HG03457 (cell line): ENCODE data around the gene SS18L1.
"Not testable (repeated sequence)": the region's sequence is repeated elsewhere in the genome, so short reads cannot be mapped to it uniquely, and the experiment has no call there.

Source experiments
- ATAC-seq: cut with Tn5 transposase; IDR thresholded peaks from one replicate; pipeline ENCODE4 v1.9.1; 2021; ENCODE audit warnings: moderate number of reproducible peaks; ENCODE audit not compliant: unreplicated experiment

The SS18L1 gene, protein sequence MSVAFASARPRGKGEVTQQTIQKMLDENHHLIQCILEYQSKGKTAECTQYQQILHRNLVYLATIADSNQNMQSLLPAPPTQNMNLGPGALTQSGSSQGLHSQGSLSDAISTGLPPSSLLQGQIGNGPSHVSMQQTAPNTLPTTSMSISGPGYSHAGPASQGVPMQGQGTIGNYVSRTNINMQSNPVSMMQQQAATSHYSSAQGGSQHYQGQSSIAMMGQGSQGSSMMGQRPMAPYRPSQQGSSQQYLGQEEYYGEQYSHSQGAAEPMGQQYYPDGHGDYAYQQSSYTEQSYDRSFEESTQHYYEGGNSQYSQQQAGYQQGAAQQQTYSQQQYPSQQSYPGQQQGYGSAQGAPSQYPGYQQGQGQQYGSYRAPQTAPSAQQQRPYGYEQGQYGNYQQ

DNA sequence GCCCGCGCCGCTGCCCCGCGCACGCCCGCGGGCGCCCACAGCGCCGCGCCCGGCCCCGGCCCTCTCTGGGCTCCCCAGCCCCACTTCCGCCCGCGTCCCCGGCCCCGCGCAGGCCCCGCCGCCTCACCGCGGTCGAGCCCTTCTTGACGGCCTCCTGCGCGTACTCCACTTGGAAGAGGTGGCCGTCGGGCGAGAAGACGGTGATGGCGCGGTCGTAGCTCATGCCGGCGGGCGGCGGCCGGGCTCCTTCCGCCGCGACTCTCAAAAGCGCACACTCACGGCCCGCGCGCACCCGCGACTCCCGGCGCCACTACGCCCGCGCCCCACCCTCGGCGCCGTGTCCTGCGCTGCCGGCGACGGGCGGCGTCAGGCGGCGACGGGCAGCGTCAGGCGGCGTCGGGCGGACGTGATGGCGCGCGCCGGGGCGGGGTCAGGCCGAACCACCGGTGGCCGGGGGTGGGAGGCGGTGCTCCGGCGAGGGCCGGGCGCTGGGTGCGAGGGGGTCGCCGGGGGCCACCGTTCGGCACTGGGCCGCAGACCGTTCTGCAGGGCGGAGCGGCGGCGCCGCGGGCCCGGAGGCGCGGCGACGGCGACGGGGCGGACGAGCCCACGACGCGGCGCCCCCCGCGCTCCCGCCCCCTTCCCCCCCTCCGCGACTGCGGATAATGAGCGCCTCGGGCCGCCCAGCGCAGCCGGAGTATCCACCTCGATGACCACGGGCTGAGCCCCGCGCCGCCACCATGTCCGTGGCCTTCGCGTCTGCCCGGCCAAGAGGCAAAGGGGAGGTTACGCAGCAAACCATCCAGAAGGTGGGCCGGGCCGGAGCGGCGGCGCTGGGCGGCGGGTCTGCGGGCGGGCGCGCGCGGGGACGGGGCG lies at the start of gene SS18L1, which contains the start of gene PSMA7:
Gene SS18L1, plus strand, starts transcription at position 689 of the 876 bp plus-strand sequence. Its CDS starts 52 bp downstream, at position 741.
Gene PSMA7, minus strand, starts transcription at position 314 of the 876 bp plus-strand sequence. Its CDS starts 91 bp downstream, at position 223.
- peak; percentile 73 for ATAC-seq

DNA sequence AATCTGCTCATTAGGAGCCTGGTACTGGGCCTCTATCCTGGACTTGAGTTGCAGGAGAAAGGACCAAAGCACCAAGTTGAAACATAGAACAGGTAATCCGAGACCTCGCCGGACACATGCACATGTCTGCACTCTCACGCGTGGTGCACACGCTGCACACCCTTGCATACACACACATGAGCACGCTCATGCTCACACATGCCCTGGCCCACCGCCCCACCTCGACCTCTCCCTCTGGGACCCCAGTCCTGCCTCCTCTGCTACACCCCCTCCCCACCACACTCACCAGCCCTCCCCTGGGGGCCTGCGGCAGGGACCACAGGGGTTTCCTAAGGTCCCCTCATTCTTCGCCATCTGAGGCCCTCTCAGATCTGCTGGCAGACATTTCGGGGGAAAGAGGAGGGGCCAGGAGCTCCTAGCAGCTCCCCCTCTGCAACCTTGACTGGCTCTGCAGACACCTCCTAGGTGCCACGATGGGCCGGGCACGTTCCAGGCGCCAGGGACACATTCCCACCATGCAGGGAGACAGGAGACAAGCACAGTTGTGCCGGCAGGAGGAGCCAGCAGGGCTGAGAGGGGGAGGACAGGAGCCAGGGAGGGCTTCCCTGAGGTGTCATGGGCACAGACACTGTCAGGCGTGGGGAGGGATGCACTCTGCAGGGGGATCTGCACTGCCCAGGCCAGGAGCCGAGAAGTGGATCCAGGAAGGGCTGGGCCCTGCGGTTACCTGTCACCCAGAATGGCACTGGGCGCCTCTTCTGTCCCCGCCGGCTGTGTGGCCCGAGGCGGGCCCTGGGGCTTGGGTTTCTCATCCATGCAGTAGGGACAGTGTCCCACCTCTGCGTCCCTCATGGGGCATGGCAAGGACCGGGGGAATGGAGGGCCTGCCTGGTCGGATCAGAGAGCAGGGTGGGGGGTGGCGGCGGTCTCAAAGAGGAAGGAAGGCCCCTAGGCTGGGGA lies 46.9 kb upstream of the SS18L1 start:
- no peak for ATAC-seq

DNA sequence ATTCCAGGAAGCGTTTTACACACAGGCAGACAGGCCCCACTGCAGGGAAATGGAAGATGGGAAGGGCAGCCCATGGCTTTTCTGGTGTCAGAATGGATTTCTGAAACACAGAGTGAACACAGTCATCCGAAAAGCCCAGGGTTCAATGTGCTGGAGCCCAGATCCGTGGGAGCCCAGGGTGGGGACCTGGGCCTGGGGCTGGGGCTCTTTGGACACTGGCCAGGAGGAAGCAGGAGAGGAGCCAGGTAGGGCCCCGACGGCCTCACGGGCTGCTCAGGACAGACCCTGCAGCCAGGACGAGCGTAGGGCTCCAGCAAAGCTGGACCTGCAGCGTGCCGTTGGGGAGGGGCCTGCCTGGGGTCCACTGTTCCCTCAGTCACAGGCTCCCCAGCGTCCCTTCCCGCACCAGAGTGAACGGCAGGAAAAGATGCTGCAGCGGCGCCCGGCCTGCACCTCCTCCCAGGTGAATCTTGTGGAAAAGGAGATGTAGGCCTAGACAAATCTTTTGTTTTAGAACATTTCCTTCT lies 45.6 kb upstream of the SS18L1 start:
- no peak for ATAC-seq

DNA sequence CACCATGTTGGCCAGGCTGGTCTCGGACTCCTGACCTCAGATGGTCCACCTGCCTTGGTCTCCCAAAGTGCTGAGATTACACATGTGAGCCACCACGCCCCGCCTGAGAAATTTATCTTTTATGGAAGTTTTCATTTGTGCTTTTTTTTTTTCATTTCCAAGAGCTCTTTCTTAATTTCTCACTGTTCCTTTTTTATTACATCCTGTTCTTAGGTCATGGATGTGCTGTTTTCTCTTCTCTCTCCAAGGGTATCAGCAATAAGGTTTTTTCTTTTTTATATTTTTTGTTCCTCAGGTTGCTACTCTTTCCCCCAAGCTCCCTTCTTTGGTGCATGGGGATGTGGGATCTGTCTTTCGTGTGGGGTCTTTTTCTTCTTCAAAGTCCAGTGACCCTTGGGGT lies 42.5 kb upstream of the SS18L1 start:
- no peak for ATAC-seq

DNA sequence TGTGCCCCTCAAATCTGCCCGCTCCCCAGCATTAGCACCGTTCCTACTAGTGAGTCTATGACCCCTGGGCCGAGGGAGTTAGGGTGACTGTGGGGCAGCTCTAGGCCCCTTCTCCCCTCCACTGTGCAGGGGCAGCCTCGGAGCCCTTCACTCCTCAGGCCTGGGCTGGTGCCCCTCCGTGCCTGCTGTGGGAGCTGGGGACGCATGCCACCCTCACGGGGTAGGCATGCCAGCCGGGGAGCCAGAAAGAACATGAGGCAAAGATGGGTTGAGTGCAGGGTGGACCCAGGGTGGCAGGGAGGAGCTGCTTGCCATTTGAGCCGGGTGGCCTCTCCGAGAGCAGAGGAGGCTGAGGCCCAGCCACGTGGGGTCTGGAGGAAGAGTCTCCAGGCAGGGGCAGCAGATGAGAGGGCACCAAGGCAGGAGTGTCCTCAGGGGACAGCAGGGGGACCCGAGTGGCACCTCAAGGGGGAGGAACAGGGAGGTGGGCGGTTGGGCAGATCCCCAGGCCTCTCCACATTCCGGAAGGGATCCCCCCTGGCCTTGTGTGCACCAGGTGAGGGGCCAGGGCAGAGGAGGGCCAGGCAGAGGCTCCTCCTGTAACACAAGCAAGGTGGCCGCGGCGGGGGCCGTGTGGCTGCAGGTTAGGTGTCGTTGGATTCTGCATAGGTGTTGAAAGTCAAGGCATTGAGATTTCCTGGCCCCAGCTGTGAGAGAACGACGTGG lies 39.9 kb upstream of the SS18L1 start:
- ATAC-seq, result no peak

DNA sequence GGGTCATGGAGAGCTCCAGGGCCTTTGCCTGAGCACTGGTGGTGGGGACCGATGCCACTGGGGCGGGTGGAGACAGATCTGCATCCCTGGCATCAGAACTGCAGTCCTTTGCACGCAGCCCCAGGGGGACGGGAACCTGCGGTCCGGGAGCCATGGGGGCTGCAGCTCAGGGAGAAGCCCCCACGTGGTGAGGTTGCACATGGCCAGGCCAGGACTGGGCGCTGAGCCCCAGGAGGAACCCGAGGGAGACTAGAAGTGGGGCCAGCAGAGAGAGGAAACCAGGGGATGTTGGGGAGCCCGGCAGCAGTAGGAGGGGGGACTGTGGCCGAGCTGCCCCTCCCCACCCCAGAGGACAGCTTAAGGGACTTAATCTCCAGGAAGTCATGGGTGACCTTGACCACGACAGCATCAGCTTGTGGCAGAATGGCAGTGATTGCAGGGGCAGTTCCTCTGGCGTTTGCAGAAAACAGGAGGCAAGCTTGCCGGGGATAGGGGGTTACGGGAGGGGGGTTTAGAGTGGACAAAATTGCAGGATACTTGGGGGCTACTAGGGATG lies 39.3 kb upstream of the SS18L1 start:
- ATAC-seq, result no peak

DNA sequence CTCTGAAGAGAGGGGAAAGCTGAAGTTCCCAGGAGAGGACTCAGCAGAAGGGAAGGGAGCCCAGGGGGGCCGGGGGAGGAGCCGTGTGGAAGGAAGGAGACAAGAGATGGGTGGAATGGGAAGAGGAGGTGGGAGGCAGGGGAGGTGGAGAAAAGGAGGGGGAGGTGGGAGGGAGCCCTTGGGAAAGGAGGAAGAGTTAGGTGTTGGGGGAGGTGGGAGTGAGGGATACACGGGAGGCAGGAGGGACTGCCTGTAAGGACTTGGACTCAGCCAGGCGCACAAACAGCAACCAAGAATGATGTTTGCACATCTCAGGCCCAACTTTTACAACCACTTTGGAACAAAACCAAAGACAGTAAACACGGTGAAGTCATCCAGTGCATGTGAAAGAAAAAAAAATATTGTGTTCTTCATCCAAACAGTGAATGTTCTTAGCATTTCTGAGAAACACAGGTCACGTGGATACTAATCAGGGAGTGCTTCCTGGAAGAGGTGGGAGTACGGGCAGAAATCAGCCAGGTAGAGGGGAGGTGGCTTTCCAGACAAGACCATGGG lies 38.7 kb upstream of the SS18L1 start:
- ATAC-seq, result no peak

DNA sequence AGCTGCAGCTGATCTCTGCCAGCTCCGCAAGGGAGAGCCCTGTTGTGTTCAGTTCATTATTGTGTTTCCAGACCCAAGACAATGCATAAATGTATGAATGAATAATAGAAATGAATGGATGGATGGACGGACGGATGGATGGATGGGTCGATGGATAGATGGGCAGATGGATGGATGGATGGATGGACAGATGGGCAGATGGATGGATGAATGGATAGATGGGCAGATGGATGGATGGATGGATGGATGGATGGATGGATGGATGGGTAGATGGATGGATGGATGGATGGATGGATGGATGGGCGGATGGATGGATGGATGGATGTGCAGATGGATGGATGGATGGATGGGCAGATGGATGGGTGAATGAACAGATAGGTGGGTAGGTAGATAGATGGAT lies 38.0 kb upstream of the SS18L1 start:
- ATAC-seq, result no peak

DNA sequence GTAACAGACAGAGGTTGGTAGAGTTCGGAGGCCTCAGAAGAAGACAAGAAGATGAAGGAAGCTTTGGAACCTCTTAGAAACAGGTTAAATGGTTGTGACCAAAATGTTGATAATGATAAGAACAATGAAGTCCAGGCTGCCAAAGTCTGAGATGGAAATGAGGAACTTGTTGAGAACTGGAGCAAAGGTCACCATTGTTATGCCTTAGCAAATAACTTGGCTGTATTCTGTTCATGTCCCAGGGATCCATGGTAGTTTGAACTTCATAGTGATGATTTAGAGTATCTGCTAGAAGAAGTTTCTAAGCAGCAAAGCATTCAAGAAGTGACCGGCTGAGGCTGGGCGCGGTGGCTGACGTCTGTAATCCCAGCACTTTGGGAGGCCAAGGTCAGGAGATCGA lies 32.4 kb upstream of the SS18L1 start:
- ATAC-seq, result no peak

DNA sequence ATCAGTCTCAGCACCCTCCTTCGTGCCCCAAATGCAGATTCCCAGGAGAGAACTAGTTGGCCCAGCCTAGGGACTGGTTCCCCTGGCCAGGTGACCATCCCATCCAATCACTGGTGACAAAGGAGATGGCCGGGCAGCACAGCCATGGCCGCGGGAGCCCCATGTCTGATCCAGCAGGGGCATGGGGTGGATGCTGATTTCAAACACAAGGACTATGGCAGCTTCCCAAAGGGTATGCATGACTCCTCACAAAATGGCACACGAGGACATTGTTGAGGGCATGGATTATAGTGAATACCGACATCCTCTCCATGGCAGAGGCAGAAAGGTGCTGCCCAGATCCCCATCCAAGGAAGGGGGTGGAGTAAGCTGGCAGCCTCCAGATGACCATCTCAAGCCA lies 31.2 kb upstream of the SS18L1 start:
- ATAC-seq, result no peak

DNA sequence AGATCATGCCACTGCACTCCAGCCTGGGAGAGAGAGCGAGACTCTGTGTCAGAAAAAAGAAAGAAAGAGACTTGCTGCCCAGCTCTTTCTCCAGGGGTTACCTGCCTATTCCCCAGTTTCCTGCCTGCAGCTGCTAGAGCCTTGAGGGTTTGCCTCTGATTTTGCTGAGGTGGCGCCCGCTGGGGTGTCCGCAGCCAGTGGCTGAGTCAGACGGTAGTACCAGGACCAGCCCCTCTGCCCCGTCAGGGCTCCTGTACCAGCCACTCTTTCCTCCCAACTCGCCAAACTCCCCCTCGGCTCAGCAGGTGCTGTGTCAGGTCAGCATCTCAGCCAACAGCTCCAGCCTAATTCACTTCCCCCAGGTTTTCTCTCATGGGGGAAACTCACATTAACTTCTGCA lies 28.7 kb upstream of the SS18L1 start:
- ATAC-seq, result no peak

DNA sequence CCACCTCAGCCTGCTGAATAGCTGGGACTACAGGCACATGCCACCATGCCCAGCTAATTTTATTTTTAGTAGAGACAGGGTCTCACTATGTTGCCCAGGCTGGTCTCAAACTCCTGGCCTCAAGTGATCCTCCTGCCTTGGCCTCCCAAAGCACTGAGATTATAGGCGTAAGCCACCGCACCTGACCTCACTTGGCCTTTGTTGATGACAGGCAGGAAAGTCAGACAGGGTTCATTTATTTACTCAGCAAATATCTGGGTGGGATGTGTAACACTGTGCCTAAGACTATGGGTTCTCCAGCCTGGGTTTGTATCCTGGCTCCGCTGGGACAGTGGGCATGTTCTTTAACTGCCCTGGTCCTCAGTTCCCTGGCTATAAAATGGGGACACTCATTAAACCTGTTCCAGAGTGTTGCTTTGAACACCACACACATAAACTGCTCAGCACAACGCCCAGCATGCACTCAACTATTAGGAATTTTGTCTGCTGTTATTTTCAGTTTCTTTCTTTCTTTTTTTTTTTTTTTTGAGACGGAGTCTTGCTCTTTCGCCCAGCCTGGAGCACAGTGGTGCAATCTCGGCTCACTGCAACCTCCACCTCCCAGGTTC lies 27.7 kb upstream of the SS18L1 start:
- ATAC-seq, result not testable (repeated sequence)

DNA sequence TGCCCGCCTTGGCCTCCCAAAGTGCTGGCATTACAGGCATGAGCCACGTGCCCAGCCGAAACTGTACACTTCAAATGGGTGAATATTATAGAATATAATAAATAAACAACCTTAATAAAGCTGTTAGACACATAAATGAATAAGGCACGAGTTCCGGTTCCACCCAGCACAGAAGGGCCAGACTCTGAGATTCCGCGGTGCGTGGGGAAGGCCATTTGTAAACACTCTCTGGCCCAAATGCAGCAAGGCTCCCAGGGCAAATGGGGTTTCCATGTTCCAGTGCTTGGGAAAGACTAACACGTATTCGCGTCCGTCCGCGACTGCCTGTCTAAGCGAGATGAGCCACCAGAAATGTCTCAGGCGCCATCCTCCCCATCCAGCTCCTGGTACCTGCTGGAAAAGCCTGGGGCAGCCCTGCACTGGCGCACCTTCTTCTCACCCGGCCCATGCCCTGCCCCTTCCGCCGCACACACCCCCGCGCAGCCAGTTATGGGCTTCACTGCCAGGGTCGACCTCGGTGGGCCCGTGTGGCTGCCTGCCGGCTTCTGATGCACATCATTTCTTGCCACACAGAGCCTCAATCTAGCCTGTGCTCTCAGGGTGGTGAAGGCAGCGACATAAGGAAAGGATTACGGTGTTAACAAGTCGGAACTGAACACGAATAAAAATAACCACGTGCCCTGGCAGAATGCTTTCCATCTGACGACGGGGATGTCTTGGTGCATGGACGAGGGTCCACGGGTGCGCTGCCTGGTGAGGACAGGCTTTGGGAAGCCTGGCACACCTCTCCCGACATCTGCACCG lies 26.8 kb upstream of the SS18L1 start:
- ATAC-seq, result no peak

DNA sequence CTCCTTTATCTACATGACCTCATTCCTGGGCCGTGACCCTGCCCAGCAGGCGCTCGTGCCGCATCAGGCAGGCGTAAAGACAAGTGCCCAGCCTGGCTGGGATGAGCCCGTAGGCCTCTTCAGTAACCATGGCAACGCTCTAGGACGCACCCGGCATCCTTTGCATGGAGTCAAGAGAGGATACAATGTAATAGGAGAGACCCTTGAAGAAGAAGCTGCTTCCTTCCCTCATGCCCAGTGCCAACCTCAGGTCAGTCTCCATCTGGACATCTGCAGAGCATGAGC lies 26.3 kb upstream of the SS18L1 start:
- ATAC-seq, result no peak

DNA sequence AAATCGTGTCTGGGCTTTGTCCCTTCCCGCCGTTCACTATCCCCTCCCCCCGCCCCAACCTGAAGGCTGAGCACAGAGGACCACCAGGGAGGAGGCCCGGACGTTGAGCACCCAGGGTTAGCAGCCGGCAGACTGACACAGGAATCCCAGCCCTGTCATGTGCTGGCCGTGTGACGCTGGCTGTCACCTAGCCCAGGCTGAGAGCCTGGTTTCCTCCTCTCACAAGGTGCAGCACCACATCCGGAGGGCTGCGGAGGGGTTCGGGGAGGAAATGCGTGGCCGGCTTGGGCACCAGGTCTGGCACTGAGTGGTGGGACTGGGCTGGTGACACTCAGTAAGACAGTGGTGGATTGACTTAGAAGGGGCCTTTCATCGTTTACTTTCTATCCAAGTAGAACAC lies 25.9 kb upstream of the SS18L1 start:
- no peak for ATAC-seq

DNA sequence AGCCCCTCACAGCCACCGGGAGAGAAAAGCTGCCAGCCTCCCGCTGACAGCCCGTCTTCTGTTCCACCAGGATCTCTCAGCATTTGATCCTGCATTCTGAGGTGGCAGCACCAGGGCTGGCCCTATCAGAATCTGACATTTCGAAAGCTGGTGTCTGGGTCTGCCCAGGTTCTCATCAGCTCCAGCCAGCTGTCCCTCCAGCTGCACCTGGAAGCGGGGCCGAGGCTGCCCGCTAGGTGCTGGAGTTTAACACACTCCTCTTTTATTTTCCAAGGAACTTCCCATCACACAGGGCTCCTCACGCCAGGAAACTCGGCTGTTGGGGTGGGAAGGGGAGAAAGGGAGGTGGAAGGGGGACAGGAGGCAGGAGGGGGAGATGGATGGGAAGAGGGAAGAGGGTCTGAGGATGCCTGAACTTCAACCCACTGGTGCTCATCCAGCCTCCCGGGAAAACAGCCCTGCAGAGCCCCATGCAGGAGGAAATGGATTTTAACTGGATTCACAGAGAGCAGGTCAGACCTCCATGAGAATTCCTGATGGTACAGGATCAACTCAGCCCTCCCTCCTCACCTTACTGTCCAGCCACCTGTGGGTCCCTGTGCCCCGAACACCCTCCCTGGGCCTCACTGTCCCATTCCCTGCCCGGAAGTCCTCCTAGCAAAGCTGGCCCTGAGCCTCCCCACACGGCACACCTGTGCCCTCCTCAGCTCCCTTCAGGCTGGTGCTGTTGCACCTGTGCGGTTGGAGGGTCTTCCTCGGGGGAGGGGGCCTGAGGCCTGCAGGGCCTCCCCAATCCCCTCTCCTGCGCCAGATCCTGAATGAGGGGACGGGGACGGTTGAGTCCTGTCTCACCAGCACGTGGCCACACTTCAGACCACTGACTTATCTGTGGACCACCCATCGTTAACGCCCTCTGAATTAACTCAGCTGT lies 25.2 kb upstream of the SS18L1 start:
- ATAC-seq, result no peak

DNA sequence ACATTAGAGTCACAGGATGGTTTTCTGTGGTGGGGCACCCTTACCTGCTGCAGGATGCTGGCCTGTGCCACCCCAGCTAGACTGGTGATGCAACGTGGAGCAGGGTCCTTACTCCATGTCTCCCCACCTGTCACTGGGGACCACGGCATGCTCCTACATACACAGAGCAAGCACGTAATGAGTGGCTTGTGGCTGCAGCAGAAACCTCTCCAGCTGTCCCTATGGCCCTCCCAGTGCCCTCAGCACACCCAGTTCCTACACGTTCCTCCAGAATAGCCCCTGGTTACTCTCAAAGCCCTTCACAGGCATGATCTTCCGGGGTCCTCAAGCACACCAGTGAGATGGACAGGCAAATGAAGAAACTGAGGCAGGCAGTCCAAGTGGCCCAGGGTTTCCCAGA lies 24.5 kb upstream of the SS18L1 start:
- ATAC-seq, result no peak
